Right atrium auricular region (tissue), 2 donors: ENCODE measurements around the gene KRT6B. TPM values are rescaled to one million over a fixed set of nuclear protein-coding genes. Genes with fewer than 3 reads are reported as not detected.
"Not testable (repeated sequence)": the region's sequence is repeated elsewhere in the genome, so short reads cannot be mapped to it uniquely, and the experiment has no call there.

Source experiments
- DNase-seq: peaks from one replicate; pipeline ENCODE4 v3.0.0-alpha.2; 2019; ENCODE audit warnings: low spot score
- H3K27ac ChIP-seq, 2 donors: fragments of 200-600 bp; sonication (generic); 1 replicate in 1 of 2; 2 replicates in 1 of 2; pipeline ENCODE4 v1.5.1; 2016 to 2019
- H3K27me3 ChIP-seq, 2 donors: fragments of 200-600 bp; sonication (generic); one replicate each; pipeline versions ENCODE4 v1.5.1 to v1.6.0; 2017 to 2019
- H3K36me3 ChIP-seq: fragments of 200-600 bp; sonication (generic); one replicate; pipeline ENCODE4 v1.5.1; 2016
- H3K4me1 ChIP-seq, 2 donors: fragments of 200-600 bp; sonication (generic); one replicate each; pipeline versions ENCODE4 v1.5.1 to v1.6.0; 2017 to 2019
- H3K4me3 ChIP-seq, 2 donors: fragments of 200-600 bp; sonication (generic); 1 replicate in 1 of 2; 2 replicates in 1 of 2; pipeline ENCODE4 v1.5.1; 2017 to 2019; ENCODE audit warnings: mild to moderate bottlenecking in 1 of 2, moderate library complexity in 1 of 2
- H3K9me3 ChIP-seq, 2 donors: fragments of 200-600 bp; sonication (generic); one replicate each; pipeline ENCODE4 v1.5.1; 2019
- CTCF ChIP-seq, 2 donors: fragments of 200-600 bp; sonication (generic); IDR thresholded peaks; one replicate each; pipeline ENCODE4 v1.5.1; 2019; ENCODE audit warnings: antibody characterized with exemption in 2 of 2
- total RNA-seq, 2 donors: library from RNA; depleted of rRNA; stranded (reverse); fragments of >200 nt; gene quantifications; one replicate each; pipeline ENCODE4 v1.1.0, GENCODE V29; 2016

Gene KRT6B
- total RNA-seq, 2 donors from 2014 or later, result not detected

DNA sequence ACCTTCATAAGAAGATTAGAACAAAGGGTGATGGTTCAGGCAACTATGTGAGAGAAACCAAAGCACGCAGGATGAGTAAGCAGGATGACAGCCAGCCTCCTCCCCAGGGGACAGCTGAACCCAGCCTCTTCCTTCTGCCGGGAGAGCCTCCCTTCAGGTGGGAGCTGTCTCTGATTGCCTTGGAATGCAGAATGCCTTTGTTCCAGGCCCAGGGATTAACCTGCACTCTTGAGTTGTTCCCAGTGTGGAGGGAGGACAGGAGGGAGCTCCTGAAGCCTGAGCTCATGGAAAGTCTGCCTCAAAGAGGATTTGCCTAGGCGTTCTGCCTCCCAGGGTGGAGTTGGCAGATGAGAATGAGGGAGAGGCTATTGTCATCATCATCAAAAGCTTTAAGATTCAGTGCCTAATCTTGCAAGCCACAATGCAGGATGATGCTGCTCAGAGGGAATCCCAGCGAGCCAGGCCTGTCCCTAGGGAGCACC lies 44.7 kb upstream of the KRT6B start:
- Histone ChIP-seq H3K9me3 (no peaks in the 10 kb centered on the region), H3K36me3 (no peaks in the 10 kb centered on the region), H3K4me3 (no peak overlapping the region), H3K4me1 (no peaks in the 10 kb centered on the region), H3K27me3 (no peaks in the 10 kb centered on the region), H3K27ac (no peak overlapping the region)
- no peak for TF ChIP-seq CTCF (IDR thresholded peaks at IDR 0.05)
- no peak for DNase-seq

GRCh38 chr12:52496054-52496453 lies 44.1 kb upstream of the KRT6B start:
- no peak for DNase-seq
- TF ChIP-seq CTCF (IDR thresholded peaks at IDR 0.05), result no peak
- Histone ChIP-seq H3K36me3 (no peaks in the 10 kb centered on the region), H3K27ac (no peak overlapping the region), H3K4me1 (no peaks in the 10 kb centered on the region), H3K27me3 (no peaks in the 10 kb centered on the region), H3K9me3 (no peaks in the 10 kb centered on the region), H3K4me3 (no peak overlapping the region)

DNA sequence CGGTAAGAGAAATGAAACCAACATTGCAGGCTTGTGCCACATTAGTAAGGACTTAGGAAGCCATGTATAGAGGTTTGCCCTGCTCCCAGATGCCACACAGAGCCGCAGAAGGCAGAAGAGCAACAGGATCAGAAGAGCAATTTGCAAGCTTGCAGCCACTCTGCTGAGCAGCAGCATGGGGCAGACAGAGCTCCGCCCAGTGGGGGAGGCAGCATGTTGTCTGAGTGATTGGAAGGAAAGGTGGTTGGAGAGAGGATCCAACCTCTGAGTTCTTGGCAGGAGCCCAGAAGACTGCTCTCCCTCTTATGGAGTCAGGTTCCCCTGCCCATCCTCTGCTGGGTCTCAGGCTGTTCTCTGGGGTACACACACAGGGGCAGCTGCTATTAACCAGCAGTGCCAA lies 43.4 kb upstream of the KRT6B start:
- no peak for TF ChIP-seq CTCF (IDR thresholded peaks at IDR 0.05)
- no peak for DNase-seq
- no peak overlapping the region for H3K4me3 ChIP-seq
- no peak overlapping the region for H3K27ac ChIP-seq
- H3K36me3 ChIP-seq, result no peaks in the 10 kb centered on the region
- H3K27me3 ChIP-seq, result no peaks in the 10 kb centered on the region
- no peaks in the 10 kb centered on the region for H3K4me1 ChIP-seq
- H3K9me3 ChIP-seq, result no peaks in the 10 kb centered on the region

DNA sequence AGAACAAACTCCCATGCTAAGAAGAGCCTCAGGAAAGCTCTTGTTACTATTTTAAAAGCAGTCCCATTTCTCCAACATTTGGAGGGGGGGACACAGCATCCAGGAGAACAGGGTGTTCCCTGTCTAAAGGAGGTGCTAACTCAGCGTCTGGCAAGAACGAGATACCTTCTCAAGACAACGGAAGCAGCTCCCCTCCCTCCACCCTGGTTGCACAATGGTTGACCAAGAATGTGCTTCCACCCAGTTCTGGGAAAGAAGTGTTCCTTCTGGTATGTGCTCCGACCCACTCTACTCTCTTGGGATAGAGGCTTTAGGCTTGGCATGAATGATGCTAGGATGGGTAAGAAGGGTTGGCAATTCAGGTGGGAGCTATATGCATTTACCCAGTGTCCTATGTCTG lies 42.6 kb upstream of the KRT6B start:
- TF ChIP-seq CTCF (IDR thresholded peaks at IDR 0.05), result no peak
- peak; percentile 77 for DNase-seq

DNA sequence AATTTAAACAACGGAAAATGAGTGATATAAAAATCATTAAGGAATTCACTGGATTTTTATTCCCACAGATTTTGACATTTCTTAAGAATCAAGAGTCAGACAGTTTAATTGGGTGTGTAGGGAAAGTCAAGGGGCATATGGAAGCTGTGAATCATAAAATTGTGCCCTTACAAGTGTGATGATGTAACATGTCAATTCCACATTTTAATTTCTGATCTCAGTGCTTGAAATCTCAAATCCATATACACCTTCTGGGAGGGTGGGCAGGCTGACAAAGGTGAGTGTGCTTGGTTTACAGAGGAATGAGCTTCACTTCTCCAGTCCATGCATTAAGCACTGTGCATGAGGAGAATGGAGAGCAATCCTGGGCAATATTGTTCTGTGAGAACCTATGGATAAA lies 42.2 kb upstream of the KRT6B start:
- Histone ChIP-seq H3K27me3 (no peaks in the 10 kb centered on the region), H3K9me3 (no peaks in the 10 kb centered on the region), H3K4me3 (no peak overlapping the region), H3K36me3 (no peaks in the 10 kb centered on the region), H3K4me1 (no peaks in the 10 kb centered on the region), H3K27ac (no peak overlapping the region)
- DNase-seq, result no peak
- TF ChIP-seq CTCF (IDR thresholded peaks at IDR 0.05), result no peak

More for the DNA sequence above, 42.6 kb upstream of the KRT6B start:
- Histone ChIP-seq H3K36me3 (no peaks in the 10 kb centered on the region), H3K27ac (no peak overlapping the region), H3K9me3 (no peaks in the 10 kb centered on the region), H3K4me1 (no peaks in the 10 kb centered on the region), H3K27me3 (no peaks in the 10 kb centered on the region), H3K4me3 (no peak overlapping the region)

GRCh38 chr12:52493172-52493571 lies 41.2 kb upstream of the KRT6B start, which contains the start of gene KRT6A:
Gene KRT6A (minus strand): TSS chr12:52493257. CDS start chr12:52493188, 69 bp downstream.
- no peaks in the 10 kb centered on the region for H3K27me3 ChIP-seq

GRCh38 chr12:52492405-52492804 lies 40.5 kb upstream of the KRT6B start:
- H3K36me3 ChIP-seq, H3K4me3 ChIP-seq, H3K27ac ChIP-seq, H3K9me3 ChIP-seq, H3K4me1 ChIP-seq, DNase-seq, H3K27me3 ChIP-seq: not testable (repeated sequence)

More at GRCh38 chr12:52493172-52493571, 41.2 kb upstream of the KRT6B start, which contains the start of gene KRT6A:
- no peak within 1 kb of the TSS for H3K27ac ChIP-seq
- DNase-seq, result no peak
- H3K4me3 ChIP-seq, result no peak within 1 kb of the TSS
- no peaks in the 10 kb centered on the region for H3K9me3 ChIP-seq
- H3K36me3 ChIP-seq, result no peaks in the 10 kb centered on the region
- TF ChIP-seq CTCF (IDR thresholded peaks at IDR 0.05), result no peak
- no peaks in the 10 kb centered on the region for H3K4me1 ChIP-seq

GRCh38 chr12:52491495-52491894 lies 39.5 kb upstream of the KRT6B start:
- H3K27ac ChIP-seq, H3K9me3 ChIP-seq, H3K27me3 ChIP-seq, H3K36me3 ChIP-seq, H3K4me1 ChIP-seq, DNase-seq, H3K4me3 ChIP-seq: not testable (repeated sequence)
